Measurements from ENCODE around the gene TP73. TPM values are rescaled to one million over a fixed set of nuclear protein-coding genes. Genes with fewer than 3 reads are reported as not detected.

Gene TP73
- total RNA-seq, result 1 to 10 TPM in 1 of 2 experiments, under 1 TPM in 1; 0.62 to 1.1 TPM

DNA sequence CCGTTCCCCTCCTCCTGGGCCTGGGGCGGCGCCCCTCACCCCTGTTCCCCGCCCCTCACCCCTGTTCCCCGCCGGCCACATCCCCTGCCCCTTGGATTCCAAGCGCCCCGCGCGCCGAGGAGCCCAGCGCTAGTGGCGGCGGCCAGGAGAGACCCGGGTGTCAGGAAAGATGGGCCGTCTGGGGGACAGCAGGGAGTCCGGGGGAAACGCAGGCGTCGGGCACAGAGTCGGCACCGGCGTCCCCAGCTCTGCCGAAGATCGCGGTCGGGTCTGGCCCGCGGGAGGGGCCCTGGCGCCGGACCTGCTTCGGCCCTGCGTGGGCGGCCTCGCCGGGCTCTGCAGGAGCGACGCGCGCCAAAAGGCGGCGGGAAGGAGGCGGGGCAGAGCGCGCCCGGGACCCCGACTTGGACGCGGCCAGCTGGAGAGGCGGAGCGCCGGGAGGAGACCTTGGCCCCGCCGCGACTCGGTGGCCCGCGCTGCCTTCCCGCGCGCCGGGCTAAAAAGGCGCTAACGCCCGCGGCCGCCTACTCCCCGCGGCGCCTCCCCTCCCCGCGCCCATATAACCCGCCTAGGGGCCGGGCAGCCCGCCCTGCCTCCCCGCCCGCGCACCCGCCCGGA is at the start of gene TP73:
TP73 (plus strand) TSS at position 587 of the 618 bp plus-strand sequence. CDS start 29,850 bp downstream, outside the sequence.
- DNase-seq (no peak), ATAC-seq (ENCODE audit: low read depth) (no peak)
- Mint-ChIP-seq H3K9me3 (no peaks in the 10 kb centered on the region), H3K4me1 (peaks cover 12% of the 10 kb centered on the region), H3K27ac (no peak within 1 kb of the TSS), H3K27me3 (peaks cover 50% of the 10 kb centered on the region), H3K4me3 (peak within 1 kb of the TSS; percentile 28), H3K36me3 (no peaks in the 10 kb centered on the region)
- POLR2A ChIA-PET, result no interaction called here

GRCh38 chr1:3603156-3603555 is 49.2 kb upstream of the TP73 start:
- no peak for ATAC-seq (ENCODE audit: low read depth)
- Mint-ChIP-seq H3K4me3 (no peak overlapping the region), H3K36me3 (no peaks in the 10 kb centered on the region), H3K27ac (no peak overlapping the region), H3K27me3 (no peaks in the 10 kb centered on the region), H3K9me3 (no peaks in the 10 kb centered on the region), H3K4me1 (no peaks in the 10 kb centered on the region)
- POLR2A ChIA-PET, result no interaction called here
- no peak for DNase-seq

DNA sequence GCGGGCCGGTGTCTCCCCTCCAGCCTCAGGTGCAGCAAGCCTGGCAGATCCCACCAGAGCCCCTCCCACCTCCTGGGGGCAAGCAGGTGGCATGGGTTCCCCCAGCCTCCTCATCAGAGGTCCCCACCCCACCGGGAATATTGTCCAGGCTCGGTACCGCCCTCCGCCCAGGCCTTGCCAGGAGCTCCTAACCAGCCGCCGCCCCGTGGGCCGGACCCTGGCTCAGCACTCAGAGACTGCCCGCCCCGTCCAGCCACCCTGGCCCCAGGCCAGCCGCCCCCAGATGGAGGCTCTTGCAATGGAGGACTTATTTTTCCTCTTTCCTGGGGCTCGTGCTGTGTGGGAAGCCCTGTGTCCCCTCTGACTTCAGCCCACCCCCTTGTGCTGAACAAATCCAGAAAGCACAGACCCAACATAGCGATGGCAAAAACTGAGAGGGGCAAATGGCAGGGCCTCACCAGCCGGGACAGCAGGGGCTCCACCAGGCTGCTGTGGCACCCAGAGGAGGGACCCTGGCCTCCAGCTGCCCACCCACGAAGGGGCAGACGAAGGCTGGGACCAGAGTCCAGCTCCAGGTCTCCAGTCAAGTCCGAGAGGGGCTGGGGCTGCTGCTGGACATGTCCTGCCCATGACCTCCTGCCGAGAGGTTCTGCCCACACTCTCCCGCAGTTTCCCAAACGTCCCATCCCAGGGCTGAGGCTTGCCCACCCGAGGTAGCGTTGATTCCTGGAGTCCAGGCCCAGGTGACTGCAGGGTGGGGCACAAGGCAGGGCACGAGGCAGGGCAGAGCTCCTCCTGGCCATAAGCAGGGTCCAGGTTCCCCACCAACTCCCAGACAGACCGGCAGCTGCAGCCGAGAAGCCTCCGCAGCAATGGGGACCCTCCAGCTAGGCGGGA is 48.5 kb upstream of the TP73 start:
- H3K27ac Mint-ChIP-seq, result no peak overlapping the region
- no peaks in the 10 kb centered on the region for H3K4me1 Mint-ChIP-seq
- H3K4me3 Mint-ChIP-seq, result no peak overlapping the region
- POLR2A ChIA-PET, result no interaction called here
- H3K27me3 Mint-ChIP-seq, result no peaks in the 10 kb centered on the region
- DNase-seq (no peak), ATAC-seq (ENCODE audit: low read depth) (no peak)
- no peaks in the 10 kb centered on the region for H3K36me3 Mint-ChIP-seq
- H3K9me3 Mint-ChIP-seq, result no peaks in the 10 kb centered on the region

GRCh38 chr1:3604468-3604974 is 47.8 kb upstream of the TP73 start:
- no peaks in the 10 kb centered on the region for H3K9me3 Mint-ChIP-seq
- no peak overlapping the region for H3K4me3 Mint-ChIP-seq
- DNase-seq (no peak), ATAC-seq (ENCODE audit: low read depth) (no peak)
- H3K27ac Mint-ChIP-seq, result no peak overlapping the region
- POLR2A ChIA-PET, result no interaction called here
- peaks cover 2% of the 10 kb centered on the region for H3K27me3 Mint-ChIP-seq
- H3K36me3 Mint-ChIP-seq, result no peaks in the 10 kb centered on the region
- H3K4me1 Mint-ChIP-seq, result no peaks in the 10 kb centered on the region

- DNase-seq (no peak), ATAC-seq (ENCODE audit: low read depth) (no peak)
- POLR2A ChIA-PET, result no interaction called here
- H3K36me3 Mint-ChIP-seq, result no peaks in the 10 kb centered on the region
- no peak overlapping the region for H3K4me3 Mint-ChIP-seq
- peaks cover 2% of the 10 kb centered on the region for H3K27me3 Mint-ChIP-seq
- H3K9me3 Mint-ChIP-seq, result no peaks in the 10 kb centered on the region
- no peak overlapping the region for H3K27ac Mint-ChIP-seq
- H3K4me1 Mint-ChIP-seq, result no peaks in the 10 kb centered on the region
These were observed 47.1 kb upstream of the TP73 start for GRCh38 chr1:3604997-3605823.

GRCh38 chr1:3606779-3607702 is 45.3 kb upstream of the TP73 start:
- Mint-ChIP-seq H3K4me1 (no peaks in the 10 kb centered on the region), H3K4me3 (no peak overlapping the region), H3K9me3 (no peaks in the 10 kb centered on the region), H3K27me3 (peaks cover 10% of the 10 kb centered on the region), H3K27ac (no peak overlapping the region), H3K36me3 (no peaks in the 10 kb centered on the region)
- DNase-seq, result no peak
- ATAC-seq (ENCODE audit: low read depth), result no peak
- POLR2A ChIA-PET, result no interaction called here

DNA sequence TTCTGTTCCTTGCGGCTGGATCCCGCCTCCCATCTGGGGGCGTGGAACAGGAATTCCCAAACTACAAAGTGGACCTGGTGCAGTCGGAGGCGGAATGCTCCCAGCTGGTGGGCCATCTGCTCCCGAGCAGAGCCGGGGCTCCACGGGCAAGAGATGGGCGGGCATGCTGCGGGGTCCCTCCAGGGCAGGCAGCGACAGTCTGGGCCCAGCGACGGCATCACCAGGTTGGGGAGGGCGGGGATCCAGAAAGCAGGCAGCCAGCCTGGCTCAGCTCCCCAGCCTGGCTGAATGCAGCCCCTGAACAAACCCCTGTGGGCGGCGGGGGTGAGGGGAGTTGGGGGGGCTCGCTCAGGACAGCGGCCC is 44.6 kb upstream of the TP73 start:
- H3K27ac Mint-ChIP-seq, result no peak overlapping the region
- H3K27me3 Mint-ChIP-seq, result peaks cover 13% of the 10 kb centered on the region
- no peaks in the 10 kb centered on the region for H3K9me3 Mint-ChIP-seq
- no peak for DNase-seq
- H3K36me3 Mint-ChIP-seq, result no peaks in the 10 kb centered on the region
- POLR2A ChIA-PET, result no interaction called here
- no peaks in the 10 kb centered on the region for H3K4me1 Mint-ChIP-seq
- no peak for ATAC-seq (ENCODE audit: low read depth)
- H3K4me3 Mint-ChIP-seq, result no peak overlapping the region

DNA sequence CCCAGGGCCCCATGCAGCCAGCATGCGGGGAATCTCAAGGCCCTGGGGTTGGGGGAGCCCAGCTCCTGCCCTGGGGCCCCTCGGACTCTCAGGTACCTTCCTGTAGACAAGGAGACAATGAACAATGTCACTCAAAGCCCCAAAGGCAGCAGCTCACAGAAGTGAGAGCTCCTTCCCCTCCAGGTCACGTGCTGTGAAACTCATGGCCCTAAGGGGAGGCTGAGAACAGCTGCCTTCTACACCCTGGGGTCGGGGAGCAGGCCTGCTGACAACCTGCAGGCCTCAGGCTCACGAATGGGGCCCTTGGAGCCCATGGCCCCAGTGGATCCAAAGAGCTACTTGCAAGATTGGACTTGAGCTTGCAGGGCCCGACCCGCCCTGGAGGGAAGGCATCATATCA is 44.2 kb upstream of the TP73 start:
- no peak overlapping the region for H3K4me3 Mint-ChIP-seq
- ATAC-seq (ENCODE audit: low read depth) (no peak), DNase-seq (no peak)
- H3K9me3 Mint-ChIP-seq, result no peaks in the 10 kb centered on the region
- no peak overlapping the region for H3K27ac Mint-ChIP-seq
- no peaks in the 10 kb centered on the region for H3K4me1 Mint-ChIP-seq
- no peaks in the 10 kb centered on the region for H3K36me3 Mint-ChIP-seq
- POLR2A ChIA-PET, result interaction anchor here (0.9 kb wide), 1 partner anchor 17 kb away, joined by 3 read pairs; no protein-coding TSS in a partner anchor
- H3K27me3 Mint-ChIP-seq, result peaks cover 15% of the 10 kb centered on the region

DNA sequence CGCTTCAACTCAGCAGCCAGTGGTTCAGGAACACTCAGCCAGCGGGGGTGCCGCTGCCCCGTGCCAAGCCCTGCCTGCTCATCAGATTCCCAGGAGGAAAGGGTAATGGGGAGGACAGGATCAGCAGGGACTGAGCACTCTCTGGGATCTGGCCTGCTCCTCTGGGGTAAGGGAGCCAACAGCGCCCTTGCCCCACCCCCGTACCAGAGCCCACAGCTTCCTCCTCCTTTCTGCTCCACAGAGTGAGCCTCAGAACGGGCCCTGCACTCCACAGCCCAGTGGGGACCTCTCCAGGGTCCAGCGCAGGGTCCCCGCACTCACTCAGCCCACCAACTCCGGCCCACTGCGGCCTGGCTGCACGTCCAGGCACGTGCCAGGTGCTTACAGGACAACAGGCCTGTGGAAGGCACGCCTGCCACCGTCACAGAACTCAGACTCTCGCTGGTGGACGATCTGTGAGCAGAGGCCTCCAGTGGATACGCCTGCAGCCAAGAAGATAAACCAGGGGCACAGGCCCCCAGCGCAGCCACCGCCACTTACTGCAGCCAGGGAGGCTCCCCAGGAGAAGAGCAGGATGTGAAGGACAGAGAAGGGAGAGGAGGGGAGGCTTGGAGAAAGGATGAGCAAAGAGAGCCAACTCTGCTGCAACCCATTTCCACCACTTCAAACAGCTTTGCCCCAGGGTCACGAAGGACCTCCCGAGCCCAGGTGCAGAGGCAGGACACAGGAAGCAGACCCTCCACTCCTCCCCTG is 43.1 kb upstream of the TP73 start:
- DNase-seq, result no peak
- POLR2A ChIA-PET, result interaction anchor here (0.9 kb wide), 1 partner anchor 18 kb away, joined by 3 read pairs; no protein-coding TSS in a partner anchor
- Mint-ChIP-seq H3K4me3 (no peak overlapping the region), H3K4me1 (no peaks in the 10 kb centered on the region), H3K27me3 (peaks cover 17% of the 10 kb centered on the region), H3K27ac (no peak overlapping the region), H3K9me3 (no peaks in the 10 kb centered on the region), H3K36me3 (no peaks in the 10 kb centered on the region)
- ATAC-seq (ENCODE audit: low read depth), result no peak

DNA sequence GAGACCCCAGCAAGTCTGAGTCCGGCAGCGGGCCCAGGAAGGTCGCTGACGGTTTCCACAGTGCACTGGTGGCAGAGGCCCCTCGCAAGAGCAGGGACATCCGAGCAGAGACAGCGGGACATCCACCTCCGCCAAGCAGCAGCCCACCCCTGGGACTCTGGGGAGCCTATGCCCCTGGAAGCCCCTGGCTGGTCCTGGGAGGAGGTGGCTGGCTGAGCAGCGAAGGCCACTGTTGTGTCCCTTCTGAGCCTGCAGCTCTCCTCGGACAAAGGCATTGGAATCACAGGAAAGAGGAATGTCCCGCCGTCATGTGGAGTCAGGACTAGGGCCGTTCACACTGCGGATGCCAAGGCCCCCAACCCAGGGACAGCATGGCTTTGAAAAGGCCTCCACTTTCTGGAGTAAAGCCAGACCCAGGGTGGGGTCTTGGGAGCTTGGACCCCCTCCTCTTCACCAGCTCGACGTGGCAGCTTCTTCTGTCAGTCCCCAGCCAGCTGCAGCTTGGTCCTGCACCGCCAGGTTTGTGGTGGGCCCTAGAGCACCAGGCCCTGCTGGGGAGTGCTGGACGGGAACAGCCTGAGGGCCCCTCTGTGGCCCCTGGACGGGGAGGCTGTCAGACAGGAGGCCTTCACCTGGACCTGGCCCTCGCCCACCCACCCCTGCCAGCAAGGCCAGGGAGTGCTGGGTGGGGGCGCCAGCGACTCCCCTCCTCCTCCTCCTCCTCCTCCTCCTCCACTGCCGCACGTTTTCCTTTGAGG is 42.4 kb upstream of the TP73 start:
- Mint-ChIP-seq H3K27ac (no peak overlapping the region), H3K4me1 (no peaks in the 10 kb centered on the region), H3K4me3 (no peak overlapping the region), H3K27me3 (peaks cover 17% of the 10 kb centered on the region), H3K36me3 (no peaks in the 10 kb centered on the region), H3K9me3 (no peaks in the 10 kb centered on the region)
- ATAC-seq (ENCODE audit: low read depth) (no peak), DNase-seq (no peak)
- POLR2A ChIA-PET, result no interaction called here

DNA sequence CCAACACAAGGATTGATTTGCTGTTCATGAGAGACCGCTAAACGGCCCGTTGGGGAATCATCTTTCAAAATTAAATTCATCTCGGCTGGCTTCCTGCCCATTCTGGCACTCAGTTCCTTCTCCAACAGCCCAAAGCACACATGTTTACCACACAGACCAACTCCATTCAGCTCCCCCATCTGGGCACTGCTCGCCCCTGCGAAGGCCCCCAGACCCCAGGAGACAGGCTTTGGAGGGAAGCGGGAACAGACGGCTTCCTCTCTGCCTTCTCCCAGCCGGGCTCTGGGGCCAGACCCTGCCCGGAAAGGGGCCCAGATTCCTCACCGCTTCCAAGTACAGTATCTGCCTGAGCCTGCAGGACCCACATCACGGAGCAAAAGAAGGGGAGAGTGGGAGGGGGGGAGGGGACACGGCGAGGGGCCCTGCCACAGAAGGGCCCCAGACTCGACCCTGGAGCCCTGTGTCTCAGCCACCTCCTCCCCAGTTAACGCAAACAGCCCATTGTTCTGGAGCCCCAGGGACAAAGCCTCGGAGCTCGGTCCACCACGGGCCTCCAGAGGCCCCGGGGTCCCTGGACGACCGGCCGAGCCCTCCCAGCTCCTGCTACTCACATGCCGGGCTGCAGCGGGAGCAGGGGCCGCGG is 41.7 kb upstream of the TP73 start:
- ATAC-seq (ENCODE audit: low read depth) (no peak), DNase-seq (no peak)
- POLR2A ChIA-PET, result no interaction called here
- Mint-ChIP-seq H3K36me3 (no peaks in the 10 kb centered on the region), H3K4me3 (peak overlapping the region; percentile 22), H3K27ac (no peak overlapping the region), H3K27me3 (peaks cover 17% of the 10 kb centered on the region), H3K9me3 (no peaks in the 10 kb centered on the region), H3K4me1 (no peaks in the 10 kb centered on the region)
